HUES64 (cell line): Measurements from ENCODE around the gene BIRC5.

ENCODE experiments used
- H3K27ac ChIP-seq: 2 replicates; pipeline ENCODE4 v1.7.0; 2013; ENCODE audit warnings: low read depth, low read length, inconsistent platforms
- H3K27me3 ChIP-seq: 2 replicates; pipeline ENCODE4 v1.6.1; 2013; ENCODE audit warnings: mild to moderate bottlenecking, low read length; ENCODE audit not compliant: insufficient read depth
- H3K36me3 ChIP-seq: 2 replicates; pipeline ENCODE4 v1.6.1; 2013; ENCODE audit warnings: mild to moderate bottlenecking, low read length; ENCODE audit not compliant: insufficient read depth
- H3K4me1 ChIP-seq: 2 replicates; pipeline ENCODE4 v1.6.1; 2013; ENCODE audit warnings: mild to moderate bottlenecking, low read length, moderate library complexity; ENCODE audit not compliant: insufficient read depth
- H3K4me3 ChIP-seq: 2 replicates; pipeline ENCODE4 v1.5.1; 2013; ENCODE audit warnings: mild to moderate bottlenecking, low read length, moderate library complexity
- H3K9ac ChIP-seq: 2 replicates; pipeline ENCODE4 v1.6.1; 2013; ENCODE audit warnings: mild to moderate bottlenecking, low read depth, low read length
- H3K9me3 ChIP-seq: 2 replicates; pipeline ENCODE4 v1.6.1; 2013; ENCODE audit warnings: low read depth, low read length; ENCODE audit not compliant: insufficient read depth
- WGBS: fragments of 150-250, 120-280 bp; methylation state at CpG from one replicate; pipeline ENCODE4 v1.1.7; 2013; ENCODE audit warnings: missing lambda C conversion rate; 5-methylcytosine and 5-hydroxymethylcytosine counted together

BIRC5 gene

GRCh38 chr17:78273813-78274212 lies 59.8 kb downstream of the BIRC5 start:
- 91% methylated on average over 6 of the region's 6 CpGs for WGBS
- Histone ChIP-seq H3K4me3 (no peak overlapping the region), H3K27me3 (0 out of 2 replicates have a peak, but pooled peaks cover 4% of the 10 kb centered on the region), H3K4me1 (peaks cover 35% of the 10 kb centered on the region), H3K36me3 (no peaks in the 10 kb centered on the region), H3K9ac (no peak overlapping the region), H3K9me3 (no peaks in the 10 kb centered on the region), H3K27ac (no peak overlapping the region)
